NB4 (cell line): ENCODE data around the gene REEP6.
A peak's percentile ranks its signal among the peaks of the same experiment; 100 is the strongest.
"Not testable (repeated sequence)": the region's sequence is repeated elsewhere in the genome, so short reads cannot be mapped to it uniquely, and the experiment has no call there.

ENCODE experiments used
- DNase-seq: peaks from one replicate; pipeline ENCODE4 v3.0.0; 2010; ENCODE audit warnings: low read depth
- H3K4me3 ChIP-seq: one replicate; pipeline ENCODE4 v1.5.1; 2011; ENCODE audit warnings: mild to moderate bottlenecking, low read depth, low read length, moderate library complexity
- MYC ChIP-seq: IDR thresholded peaks from 2 replicates; pipeline ENCODE4 v1.6.1; 2011; ENCODE audit warnings: low read depth, low read length
- POLR2A ChIP-seq: IDR thresholded peaks from 2 replicates; pipeline ENCODE4 v1.6.1; 2011; ENCODE audit warnings: mild to moderate bottlenecking; ENCODE audit not compliant: insufficient read length; ENCODE audit errors: extremely low read depth
- TF ChIP-seq, protein P1 (sequence below): IDR thresholded peaks from one replicate; pipeline ENCODE4 v1.5.1; 2012; ENCODE audit warnings: low read depth, low read length
- TF ChIP-seq, protein P2 (sequence below): IDR thresholded peaks from 2 replicates; pipeline ENCODE4 v1.6.1; 2011; ENCODE audit warnings: low read depth, low read length

The REEP6 gene

DNA sequence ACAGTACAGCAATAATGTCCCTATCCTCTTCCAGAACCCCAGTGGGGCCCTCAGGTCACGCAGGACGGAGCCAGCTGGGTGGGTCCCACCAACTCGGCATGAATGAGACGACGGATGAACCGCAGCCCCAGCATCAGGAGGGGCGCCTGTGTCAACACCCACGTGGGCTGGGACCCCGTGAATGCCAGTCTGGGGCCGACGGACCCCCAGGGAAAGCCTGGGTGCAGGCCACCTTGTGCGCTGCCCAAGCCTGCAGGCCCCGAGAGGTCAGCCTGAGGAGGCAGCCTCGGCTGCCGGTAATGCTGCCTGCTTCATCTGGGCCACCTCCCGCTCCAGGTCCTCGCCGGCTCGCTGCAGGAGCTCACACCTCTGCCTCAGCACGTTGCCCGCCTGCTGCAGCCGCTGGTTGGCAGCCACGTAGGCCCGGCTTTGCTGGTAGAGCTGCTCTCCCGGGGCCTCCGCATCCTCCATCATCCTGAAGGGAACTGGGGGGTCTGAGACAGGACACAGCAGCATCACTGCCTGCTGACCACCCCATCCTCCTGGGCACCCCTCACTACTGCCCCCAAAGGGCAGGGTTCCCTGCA lies 16.1 kb upstream of the REEP6 start:
- no peak for DNase-seq
- TF ChIP-seq, protein P1, sequence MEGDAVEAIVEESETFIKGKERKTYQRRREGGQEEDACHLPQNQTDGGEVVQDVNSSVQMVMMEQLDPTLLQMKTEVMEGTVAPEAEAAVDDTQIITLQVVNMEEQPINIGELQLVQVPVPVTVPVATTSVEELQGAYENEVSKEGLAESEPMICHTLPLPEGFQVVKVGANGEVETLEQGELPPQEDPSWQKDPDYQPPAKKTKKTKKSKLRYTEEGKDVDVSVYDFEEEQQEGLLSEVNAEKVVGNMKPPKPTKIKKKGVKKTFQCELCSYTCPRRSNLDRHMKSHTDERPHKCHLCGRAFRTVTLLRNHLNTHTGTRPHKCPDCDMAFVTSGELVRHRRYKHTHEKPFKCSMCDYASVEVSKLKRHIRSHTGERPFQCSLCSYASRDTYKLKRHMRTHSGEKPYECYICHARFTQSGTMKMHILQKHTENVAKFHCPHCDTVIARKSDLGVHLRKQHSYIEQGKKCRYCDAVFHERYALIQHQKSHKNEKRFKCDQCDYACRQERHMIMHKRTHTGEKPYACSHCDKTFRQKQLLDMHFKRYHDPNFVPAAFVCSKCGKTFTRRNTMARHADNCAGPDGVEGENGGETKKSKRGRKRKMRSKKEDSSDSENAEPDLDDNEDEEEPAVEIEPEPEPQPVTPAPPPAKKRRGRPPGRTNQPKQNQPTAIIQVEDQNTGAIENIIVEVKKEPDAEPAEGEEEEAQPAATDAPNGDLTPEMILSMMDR: no peak
- no peak for TF ChIP-seq MYC
- TF ChIP-seq, protein P2, sequence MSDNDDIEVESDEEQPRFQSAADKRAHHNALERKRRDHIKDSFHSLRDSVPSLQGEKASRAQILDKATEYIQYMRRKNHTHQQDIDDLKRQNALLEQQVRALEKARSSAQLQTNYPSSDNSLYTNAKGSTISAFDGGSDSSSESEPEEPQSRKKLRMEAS: no peak
- no peak for TF ChIP-seq POLR2A
- H3K4me3 ChIP-seq: no peak overlapping the region

- no peak for DNase-seq
- H3K4me3 ChIP-seq: no peak overlapping the region
- no peak for TF ChIP-seq POLR2A
- TF ChIP-seq, protein P1: no peak
- TF ChIP-seq, protein P2: no peak
- no peak for TF ChIP-seq MYC
These were observed 15.1 kb upstream of the REEP6 start for GRCh38 chr19:1475751-1476437.

DNA sequence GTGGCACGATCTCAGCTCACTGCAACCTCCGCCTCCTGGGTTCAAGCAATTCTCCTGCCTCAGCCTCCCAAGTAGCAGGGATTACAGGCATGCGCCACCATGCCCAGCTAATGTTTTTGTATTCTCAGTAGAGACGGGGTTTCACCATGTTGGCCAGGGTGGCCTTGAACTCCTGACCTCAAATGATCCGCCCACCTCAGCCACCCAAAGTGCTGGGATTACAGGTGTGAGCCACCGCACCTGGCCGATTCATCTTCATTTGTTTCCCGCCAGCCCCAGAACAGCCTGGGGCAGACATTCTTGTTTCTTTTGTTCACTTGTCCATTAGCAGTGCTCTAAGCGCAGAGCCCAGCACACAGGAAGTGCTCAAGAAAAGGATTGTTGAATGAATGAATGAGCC lies 13.9 kb upstream of the REEP6 start:
- DNase-seq, H3K4me3 ChIP-seq: not testable (repeated sequence)

GRCh38 chr19:1478934-1479707 lies 11.9 kb upstream of the REEP6 start, which contains the start of gene C19orf25:
TSS of gene C19orf25 (minus strand) at chr19:1479215. CDS start at chr19:1478903, 312 bp downstream.
- peak; percentile 91 for DNase-seq
- H3K4me3 ChIP-seq: peak within 1 kb of the TSS; percentile 74
- TF ChIP-seq, protein P1: no peak
- TF ChIP-seq POLR2A (peak; percentile 49), MYC (peak; percentile 50)
- TF ChIP-seq, protein P2: peak; percentile 96

DNA sequence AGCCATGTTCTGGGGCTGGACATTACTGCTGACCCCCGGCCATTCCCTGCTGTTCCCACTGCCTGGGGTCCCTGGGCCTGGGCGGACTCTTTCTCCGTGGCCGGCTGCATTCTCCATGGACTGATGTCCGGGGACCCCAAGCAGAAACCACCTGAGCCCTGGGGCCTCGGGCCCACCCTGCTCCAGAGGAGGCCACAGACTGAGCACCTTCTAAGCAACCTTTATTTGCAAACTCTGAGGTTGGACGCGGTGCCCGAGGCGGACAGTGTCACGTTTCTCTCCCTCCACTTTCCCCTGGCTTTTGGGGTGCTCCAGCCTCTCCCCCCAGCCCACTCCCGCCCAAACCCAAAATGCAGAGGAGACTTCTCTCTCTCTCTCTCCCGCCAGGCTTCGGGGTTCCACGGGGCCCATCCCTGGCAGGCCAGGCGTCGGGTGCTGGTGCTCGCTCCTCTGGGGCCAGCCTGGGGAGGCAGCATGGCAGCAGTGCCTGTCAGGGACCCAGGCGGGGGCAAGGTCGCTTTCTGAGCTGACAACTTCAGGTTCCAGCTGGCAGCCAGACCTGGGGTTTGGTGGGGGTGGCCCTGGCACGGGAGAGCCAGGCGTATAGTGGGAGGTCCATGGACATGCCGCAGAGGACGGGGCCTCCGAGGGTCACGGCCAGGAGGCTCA lies 9.6 kb upstream of the REEP6 start:
- no peak for DNase-seq
- TF ChIP-seq, protein P2: no peak
- TF ChIP-seq, protein P1: no peak
- TF ChIP-seq POLR2A: no peak
- no peak for TF ChIP-seq MYC
- no peak overlapping the region for H3K4me3 ChIP-seq

DNA sequence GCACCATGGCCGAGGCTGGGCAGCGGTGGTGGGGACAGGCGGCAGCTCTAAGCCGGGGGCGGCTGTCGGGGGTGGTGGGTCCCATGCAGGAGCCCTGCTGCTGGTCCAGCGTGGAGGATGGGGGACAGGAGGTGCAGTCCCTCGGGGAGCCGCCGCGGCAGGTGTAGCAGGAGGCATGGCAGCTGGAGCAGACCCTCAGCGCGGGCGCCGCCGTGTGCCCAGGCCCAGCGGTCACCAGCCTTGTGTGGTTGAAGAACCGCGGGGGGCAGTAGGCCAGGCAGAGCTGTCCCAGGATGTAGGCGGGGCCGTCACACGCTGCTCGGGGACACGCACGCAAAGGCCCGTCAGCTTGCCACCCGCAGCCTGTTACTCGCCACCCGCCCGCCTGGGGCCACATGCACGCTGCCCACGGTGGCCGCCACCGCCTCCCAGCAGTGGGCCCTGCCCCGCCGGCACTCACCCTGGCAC lies 9.1 kb upstream of the REEP6 start:
- DNase-seq: no peak
- TF ChIP-seq MYC (no peak), POLR2A (no peak)
- TF ChIP-seq, protein P2: no peak
- TF ChIP-seq, protein P1: no peak

More for the DNA sequence above, 9.1 kb upstream of the REEP6 start:
- H3K4me3 ChIP-seq: no peak overlapping the region
